Activated T-cell treated with anti-CD3 and anti-CD28 coated beads for 4 hours (primary cell): ENCODE measurements around the gene BTG1.

Experiments
- DNase-seq: peaks from one replicate; pipeline ENCODE4 v3.0.0-alpha.2; 2020

BTG1 gene, protein sequence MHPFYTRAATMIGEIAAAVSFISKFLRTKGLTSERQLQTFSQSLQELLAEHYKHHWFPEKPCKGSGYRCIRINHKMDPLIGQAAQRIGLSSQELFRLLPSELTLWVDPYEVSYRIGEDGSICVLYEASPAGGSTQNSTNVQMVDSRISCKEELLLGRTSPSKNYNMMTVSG

DNA sequence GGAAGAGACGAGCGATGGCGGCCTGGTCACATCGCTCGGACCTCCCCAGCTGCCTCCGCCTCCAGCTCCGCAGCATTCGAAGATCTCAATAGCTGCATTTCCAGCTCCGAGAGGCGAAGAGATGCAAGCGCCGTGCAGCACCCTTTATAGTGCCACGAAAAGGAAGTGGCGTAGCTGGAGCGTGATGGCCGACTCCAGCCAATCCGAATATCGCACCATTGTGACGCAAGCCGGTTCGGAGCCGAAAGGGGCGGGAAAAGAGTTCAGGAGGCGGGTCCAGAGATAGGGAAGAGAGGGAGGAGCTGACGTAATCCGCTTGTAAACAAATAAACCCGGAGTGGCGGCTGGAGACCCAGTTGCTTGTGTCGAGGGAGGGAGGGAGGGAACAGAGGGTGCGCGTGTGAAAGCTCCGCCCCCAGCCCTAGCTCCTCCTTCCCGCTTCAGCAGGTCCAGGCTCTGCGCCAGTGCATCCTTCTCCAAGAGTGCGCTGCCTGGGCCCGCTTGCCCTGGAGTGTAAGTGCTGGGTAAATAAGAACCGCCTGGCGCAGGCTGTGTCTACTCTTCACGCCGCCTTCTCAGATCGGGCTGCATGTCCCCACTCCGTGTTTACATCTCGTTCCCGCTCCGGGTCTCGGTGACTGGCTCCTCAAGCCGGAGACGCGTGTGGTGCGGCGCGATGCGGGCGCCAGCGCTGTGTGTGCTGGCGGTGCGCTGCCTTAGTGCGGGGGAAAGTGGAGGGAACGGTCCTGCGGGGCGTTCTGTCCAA, at the start of gene BTG1:
Gene BTG1, minus strand, starts transcription at position 116 of the 766 bp plus-strand sequence. CDS start 311 bp downstream, outside the sequence.
- peak; percentile 98 for DNase-seq

DNA sequence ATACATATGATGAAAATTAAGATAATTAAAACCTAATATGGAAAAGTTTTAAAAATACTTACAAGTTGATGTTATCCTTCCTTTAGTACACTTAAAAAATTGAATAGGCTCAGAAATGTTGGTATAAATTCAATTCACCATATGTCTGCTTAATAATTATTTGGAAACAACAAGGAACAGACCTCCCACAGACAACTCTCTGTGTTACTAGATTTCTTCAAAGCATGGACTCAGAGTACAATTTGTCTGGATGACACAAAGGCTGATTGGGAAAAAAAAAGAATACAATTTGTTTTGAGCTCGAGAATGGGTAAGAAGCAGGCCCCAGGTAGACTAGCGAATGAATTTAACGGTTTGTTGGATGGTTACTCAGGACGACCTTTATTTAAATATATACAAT, 48.9 kb upstream of the BTG1 start:
- no peak for DNase-seq

DNA sequence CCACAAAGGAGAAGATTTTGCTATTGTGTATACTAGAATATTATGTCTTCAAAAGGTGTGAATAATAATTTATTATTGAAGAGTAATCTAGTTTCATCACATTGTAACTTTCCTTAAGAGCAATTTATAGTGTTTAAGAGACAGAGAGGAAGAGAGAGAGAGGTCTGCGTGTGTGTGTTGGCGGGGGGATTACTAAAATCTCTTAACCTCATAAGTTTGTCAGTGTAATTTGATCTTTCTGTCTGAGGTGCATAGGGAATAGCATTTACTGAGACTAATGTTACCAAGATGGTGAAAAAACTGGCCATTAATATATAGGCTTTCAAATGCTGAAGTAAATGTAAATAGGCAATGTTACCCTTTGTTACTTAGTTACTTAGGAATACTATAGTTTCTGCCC, 48.2 kb upstream of the BTG1 start:
- no peak for DNase-seq

DNA sequence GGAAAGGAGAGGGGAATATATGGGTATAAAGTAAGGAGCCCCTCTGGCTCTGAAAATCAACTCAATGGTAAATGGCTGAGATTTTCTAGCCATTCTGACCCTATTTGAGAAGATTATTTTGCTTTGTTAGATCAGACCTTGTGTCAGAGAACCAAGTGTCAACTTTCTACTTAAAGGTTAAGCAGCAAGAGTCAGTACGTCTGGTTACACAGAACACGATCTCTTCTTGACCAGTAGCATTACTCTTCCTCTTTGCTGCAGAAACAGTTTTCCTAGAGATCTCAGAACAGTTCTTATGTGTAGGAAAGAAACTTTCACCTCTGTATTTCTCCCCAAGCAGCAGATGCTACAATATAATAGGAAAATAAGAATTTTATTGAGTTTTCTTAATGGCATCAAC, 47.4 kb upstream of the BTG1 start:
- no peak for DNase-seq

DNA sequence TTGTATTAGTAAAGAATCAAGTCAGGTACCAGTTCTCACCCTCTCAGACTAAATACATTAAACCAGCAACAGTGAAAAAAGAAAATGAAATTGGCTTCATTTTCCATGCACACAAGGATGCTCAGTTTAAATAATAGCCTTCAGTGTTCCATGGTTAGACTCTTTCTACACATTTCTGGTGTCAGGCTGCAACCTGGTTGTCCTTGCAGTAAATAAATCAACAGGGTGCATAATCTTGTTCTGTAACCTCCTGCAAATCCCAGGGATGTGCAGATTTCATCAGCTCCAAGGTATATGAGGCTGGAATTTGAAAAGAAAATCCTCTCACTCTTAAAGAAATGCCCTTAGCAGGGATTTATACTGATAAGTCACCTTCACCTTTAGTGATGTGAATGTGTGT, 46.7 kb upstream of the BTG1 start:
- DNase-seq = no peak

DNA sequence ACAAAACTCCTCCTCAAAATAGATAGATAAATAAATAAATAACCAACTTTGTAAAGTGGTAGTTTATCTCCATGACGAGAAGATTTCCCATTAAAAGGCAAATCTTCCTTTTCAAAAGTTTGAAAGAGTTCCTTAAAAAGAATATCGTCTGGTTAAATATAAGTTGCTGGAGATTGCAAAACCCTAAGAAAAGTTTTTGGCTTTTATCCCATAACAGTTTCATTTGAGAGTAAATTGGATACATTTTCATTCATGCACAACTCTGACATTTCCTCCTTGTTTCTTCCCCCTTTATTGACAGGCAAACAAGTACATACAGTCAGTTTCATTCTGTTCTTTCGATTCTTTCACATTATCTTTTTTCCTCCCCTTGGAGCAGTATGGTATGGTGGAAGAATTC, 45.4 kb upstream of the BTG1 start:
- no peak for DNase-seq

DNA sequence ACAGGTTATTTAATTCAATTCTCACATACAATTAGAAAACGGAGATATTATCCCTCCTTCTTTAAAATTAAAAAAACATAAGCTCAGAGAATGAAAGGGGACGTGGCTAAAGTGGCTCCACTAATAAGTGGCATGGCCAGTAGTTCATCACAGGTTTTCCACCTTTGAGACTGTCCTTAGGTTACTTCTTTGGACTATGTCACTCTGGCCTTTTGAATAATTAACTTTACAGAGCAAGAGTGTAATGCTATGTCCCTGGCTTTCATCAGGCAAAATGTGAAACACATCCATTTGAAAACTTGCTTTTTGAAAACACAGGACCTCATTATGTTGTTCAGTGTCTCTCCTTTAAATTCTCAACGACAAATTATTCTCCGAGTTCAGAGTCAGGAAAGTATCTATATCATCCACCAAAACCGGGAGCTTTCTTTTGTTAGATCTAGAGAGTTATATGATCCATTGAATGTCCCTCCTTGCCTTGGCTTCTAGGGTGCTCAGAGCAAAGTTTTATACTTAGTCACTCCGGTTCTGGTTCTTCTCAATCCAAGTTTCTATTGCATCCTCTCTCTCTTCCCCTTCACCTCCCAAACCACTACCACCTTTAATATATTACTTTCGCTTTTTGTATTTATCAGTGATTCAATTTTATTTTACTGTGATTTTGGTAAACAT, 43.0 kb upstream of the BTG1 start:
- no peak for DNase-seq

DNA sequence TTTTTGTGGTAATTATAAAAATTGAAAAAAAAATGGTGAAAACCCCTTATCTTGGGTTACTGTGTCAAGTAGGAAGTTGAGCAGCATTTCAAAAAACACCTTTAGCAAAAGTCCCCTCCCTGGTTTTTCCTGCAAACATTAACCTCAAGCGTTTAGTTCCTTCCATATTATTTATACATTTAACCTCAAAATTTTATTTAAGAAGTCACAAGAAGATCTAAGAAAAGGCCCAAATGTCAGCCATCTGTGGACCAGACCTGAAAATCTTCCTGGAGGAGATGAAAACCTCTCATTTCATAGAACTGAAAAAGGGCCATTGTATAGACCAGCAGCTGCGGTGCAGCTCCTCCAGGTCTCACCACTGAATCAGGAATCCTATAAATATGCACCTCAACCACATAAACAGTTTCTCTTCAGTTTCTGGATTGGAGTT, 40.4 kb upstream of the BTG1 start:
- no peak for DNase-seq

DNA sequence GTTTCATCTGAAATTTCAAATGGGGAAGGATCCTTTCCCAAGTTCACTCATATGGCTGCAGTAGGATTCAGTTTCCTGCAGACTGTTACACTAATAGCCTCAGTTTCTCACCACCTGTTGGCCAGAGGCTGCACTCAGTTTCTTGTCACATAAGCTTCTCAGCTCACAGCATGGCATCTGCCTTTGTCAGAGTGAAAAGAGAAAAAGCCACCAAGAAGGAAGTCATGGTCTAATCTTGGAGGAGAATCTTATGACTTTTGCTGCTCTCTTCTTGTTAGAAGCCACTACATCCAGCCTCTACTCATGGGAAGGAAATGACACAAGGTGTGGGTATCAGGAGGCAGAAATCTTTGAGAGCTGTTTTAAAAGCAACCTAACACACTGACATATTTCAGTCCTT, 39.4 kb upstream of the BTG1 start:
- no peak for DNase-seq

DNA sequence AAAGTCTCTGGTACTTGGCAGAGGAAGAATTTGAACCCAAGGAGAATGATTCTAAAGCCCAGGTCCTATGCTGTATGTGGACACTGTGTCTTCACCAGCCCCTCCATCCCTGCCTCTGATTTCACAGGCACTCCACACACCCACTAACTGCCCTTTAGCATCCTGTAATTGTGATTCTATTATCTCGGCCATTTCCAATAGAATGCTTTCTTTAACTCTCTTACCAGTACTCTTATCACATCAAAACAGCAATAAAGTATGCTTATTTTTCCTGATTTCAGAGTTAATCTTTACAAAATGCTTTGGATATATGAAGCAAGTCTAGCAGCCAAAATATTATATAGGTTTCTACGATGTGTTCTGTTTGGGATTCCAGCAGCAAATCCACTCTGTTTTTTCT, 37.9 kb upstream of the BTG1 start:
- no peak for DNase-seq

DNA sequence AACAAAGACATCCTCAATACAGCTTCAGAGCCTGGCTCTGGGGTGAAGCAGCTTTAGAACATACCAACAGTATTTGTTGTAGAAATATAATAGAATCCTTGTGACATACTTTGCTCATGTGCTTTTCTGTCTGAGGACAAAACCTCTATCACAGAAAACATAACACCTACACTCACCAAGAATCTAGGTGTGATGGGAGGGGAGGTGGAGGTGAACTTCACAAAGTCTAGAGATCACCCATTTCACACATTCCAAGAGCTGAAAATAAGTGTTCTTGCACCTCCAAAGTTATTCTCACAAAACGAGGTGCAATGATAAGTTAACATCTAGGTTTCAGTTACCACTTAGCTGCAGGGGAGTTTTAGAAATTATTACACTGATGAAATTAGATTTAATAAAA, 32.7 kb upstream of the BTG1 start:
- DNase-seq = no peak

DNA sequence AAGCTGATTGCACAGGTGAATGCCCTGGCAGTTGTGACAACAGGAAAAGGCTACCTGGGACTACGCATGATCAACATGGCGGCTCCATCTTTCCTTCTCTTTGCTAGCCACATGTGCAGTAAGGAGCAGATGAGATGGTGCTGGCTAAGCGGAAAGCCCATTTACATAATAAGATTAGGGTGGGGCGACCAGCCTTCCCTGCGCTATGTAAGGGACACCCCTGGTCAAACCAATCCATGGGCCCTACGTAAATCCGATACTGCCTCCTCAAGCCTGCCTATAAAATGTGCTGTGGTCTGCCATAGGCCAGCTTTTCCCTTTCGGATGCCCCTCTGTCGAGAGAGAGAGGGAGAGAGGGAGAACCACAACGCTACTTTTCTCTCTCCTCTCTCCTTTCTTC, 31.0 kb upstream of the BTG1 start:
- no peak for DNase-seq

DNA sequence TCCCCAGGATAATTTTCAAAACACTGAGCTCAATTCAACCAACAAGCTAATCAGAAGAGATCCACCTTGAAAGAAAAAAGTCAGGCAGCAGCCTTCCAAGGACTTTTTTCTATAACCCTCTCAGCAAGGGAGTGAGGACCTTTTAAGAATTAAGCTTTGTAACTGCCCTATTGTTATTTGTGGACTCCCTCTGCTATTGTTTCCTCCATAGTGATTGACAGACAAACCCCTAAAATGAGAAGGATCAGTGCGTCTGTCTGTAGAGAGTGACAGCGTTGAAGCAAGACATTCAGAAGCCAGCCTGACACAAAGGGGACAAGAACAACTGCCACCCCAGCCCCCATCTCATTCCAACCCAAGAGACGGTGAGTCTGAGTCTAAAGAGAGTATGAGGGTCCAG, 30.3 kb upstream of the BTG1 start:
- DNase-seq = no peak

DNA sequence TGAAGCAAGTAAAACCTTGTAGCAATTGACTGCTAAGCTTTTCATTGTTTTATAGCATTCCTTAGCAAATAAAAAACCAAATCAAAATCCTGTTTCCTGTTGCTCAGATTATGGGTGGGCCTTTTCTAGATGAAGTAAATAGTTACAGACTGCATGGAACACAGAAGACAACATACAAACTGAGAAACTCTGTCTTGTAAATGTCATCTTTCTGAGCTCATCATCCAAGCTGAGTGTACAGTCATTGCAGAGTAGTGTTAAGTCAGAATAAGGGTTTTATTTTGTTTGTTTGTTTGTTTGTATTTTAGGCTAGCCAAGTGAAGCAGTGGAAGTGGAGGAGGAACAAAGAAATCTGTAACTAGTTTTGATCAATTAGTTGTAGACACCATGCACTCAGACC, 24.4 kb upstream of the BTG1 start:
- no peak for DNase-seq

DNA sequence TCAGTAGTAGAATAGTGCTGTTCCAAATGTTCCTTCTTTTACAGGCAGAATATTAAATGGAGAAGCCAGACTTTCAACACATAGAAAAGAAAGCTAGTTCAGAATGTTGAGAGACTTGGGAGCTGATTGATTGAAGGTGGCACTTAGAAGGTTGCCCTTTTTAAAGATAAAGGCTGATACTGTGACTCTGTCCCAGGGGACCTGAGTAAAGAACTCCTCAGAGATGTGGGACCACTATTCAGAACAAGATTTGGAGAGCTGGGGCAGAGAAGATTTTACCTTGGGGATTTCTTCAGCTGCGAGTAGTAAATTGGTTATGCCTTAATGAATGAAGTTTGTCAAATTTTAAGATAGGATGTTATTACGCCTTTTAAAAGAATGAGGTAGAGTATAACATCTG, 21.4 kb upstream of the BTG1 start:
- no peak for DNase-seq

DNA sequence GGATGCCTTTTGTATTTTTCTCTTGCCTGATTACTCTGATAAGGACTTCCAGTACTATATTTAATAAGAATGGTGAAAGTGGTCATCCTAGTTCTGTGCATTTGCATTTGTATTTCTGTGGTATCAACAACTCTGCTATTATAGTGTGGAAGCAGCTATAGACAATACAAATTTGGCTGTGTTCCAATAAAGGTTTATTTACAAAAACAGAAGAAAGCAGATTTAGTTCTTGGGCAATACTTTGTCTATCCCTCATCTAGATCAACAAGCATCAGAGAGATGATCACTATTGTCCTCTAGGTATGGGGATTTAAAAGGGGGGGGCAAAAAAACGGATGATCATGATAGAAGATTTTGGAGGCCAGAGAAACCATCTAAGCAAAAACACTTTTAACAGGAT, 19.1 kb upstream of the BTG1 start:
- no peak for DNase-seq

DNA sequence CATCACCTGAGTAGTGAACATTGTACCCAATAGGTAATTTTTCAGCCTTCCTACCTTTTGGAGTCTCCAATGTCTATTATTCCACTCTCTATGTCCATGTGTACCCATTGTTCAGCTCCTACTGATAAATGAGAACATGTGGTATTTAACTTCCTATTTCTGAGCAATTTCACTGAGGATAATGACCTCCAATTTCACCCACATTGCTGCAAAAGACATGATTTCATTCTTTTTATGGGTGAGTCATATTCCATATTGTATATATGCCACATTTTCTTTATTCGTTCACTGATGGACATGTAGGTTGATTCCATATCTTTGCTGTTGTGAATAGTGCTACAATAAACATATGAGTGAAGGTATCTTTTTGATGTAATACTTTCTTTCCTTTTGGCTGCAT, 16.4 kb upstream of the BTG1 start:
- no peak for DNase-seq

DNA sequence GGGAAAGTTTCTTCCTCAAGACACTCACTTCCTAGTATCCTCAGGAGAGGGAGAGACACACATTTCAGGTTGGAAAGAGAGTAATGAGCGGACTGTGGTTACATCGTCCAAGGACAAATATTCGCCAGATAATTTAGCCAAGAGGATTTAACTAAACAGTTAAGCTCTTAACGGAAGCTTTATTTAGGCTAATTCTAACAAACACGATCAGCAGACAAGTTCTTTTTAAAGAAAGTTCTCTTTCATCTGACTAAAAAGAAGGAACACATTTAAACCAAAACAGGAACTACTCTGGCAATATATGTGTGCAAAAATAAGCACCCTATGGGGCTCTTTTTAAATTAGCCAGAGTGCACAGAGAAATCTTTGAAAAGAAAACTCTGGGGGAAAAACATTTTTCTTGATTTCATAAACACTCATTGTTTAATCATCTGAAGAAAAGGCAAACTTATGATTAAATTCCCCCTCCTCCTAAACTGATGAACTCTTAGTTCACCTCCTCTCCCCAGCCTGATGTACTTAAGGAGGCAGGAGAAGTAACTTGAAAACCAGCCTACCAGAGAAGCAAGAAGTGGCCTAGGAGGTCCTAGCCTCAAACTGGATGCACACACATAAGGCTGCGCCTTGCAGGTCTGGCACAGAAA, 13.3 kb upstream of the BTG1 start:
- DNase-seq = no peak

DNA sequence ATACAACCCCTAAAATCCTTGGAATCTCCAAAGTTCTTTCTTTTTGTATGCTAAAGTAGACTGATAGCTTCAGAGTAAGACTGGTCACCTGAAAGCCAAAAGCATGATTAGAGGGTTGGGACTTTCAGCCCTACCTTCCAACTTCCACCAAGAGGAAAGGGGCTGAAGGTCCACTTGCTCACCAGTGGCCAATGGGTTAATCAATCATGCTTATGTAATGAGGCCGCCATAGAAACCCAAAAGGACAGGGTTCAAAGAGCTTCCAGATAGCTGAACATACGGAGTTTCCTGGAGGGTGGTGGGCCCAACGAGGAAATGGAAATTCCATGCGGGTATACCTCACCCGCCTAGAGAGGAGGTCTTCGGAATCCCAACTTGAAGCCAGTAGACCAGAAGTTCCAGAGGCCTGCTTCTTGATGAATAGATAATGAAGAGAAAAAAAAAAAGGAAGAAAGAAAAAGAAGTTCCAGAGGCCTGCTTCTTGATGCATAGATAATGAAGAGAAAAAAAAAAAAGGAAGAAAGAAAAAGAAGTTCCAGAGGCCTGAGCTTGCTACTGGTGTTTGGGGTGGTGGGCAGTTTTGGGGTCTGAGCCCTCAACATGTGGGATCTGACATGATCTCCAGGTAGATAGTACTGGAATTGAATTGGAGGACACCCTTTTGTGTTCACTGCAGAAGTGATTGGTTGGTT, 11.2 kb upstream of the BTG1 start:
- DNase-seq = no peak

DNA sequence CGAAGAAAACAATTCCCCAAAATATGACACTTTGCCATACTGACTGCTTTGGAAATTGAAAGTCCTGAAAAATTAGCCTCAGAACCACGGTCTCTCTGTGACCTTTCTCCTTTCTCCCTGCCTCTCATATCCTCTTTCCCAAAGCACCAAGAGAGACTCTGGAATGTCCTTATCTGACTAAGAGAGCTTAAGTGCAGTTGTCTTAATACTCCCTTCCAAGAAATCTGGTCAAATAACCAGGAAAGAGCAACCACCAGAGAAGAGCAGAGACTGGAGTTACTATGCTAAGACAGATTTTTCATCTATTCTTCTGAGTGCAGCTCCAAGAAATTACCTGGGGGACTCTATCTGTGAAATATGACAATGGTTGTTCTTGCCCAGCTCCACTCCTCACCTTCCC, 10.5 kb upstream of the BTG1 start:
- DNase-seq = no peak

DNA sequence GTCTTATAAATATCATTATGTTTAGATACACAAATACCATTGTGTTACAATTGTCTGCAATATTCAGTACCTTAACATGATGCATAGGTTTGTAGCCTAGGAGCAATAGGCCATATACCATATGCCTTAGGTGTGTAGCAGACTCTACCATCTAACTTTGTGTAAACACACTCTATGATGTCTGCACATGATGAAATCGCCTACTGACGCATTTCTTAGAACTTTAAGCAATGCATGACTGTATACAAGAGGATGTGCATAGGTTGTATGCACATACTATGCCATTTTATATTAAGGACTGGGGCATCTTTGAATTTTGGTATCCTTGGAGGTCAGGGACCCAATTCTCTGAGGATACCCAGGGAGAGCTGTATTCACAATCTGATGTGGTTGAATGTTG, 10.1 kb upstream of the BTG1 start:
- no peak for DNase-seq

DNA sequence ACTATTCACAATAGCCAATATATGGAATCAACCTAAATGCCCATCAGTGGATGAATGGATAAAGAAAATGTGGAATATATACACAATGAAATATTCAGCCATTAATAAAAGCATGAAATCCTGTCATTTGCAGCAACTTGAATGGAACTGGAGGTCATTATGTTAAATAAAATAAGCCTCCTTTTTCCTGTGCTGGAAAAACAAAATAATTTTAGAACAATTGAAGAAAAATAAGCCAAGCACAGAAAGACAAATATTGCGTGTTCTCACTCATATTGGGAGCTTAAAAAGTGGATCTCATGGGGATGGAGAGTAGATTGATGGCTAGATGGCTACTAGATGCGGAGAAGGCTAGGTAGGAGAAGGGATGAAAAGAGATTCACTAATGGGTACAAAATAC, 6.3 kb upstream of the BTG1 start:
- no peak for DNase-seq

DNA sequence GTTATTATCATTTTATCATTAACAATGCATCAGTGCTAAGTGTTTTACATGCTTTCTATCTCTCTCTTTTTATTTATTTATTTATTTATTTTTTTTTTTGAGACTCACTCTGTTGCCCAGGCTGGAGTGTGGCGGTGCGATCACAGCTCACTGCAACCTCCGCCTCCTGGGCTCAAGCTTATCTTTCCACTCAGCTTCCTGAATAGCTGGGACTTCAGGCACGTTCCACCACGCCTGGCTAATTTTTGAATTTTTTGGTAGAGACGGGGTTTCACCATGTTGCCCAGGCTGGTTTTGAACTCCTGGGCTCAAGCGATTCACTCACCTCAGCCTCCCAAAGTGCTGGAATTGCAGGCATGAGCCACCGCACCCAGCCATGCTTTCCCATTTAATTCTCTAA, 3.9 kb upstream of the BTG1 start:
- no peak for DNase-seq
